H9 (cell line): Measurements from ENCODE around the gene GAS6. TPM values are rescaled to one million over a fixed set of nuclear protein-coding genes. Genes with fewer than 3 reads are reported as not detected.

Experiments used
- DNase-seq: peaks from one replicate; pipeline ENCODE4 v3.0.0-alpha.2; 2017
- H2AFZ ChIP-seq: one replicate; pipeline ENCODE4 v1.6.1; 2013; ENCODE audit warnings: mild to moderate bottlenecking, low read length, control low read depth, moderate library complexity
- H2AK5ac ChIP-seq: 2 replicates; pipeline ENCODE4 v1.6.1; 2013; ENCODE audit warnings: low read length, control low read depth, mixed read lengths; ENCODE audit not compliant: insufficient read length
- H2BK120ac ChIP-seq: one replicate; pipeline ENCODE4 v1.6.1; 2013; ENCODE audit warnings: low read depth, mild to moderate bottlenecking, low read length, control low read depth, inconsistent platforms; ENCODE audit not compliant: poor library complexity, severe bottlenecking
- H2BK12ac ChIP-seq: 2 replicates; pipeline ENCODE4 v1.6.1; 2013; ENCODE audit warnings: low read length, control low read depth, mixed read lengths, low read depth; ENCODE audit not compliant: insufficient read length
- H2BK15ac ChIP-seq: 2 replicates; pipeline ENCODE4 v1.6.1; 2013; ENCODE audit warnings: low read depth, low read length, control low read depth
- H2BK20ac ChIP-seq: one replicate; pipeline ENCODE4 v1.6.1; 2013; ENCODE audit warnings: low read depth, mild to moderate bottlenecking, low read length, control low read depth, inconsistent platforms; ENCODE audit not compliant: poor library complexity, severe bottlenecking
- H2BK5ac ChIP-seq: 2 replicates; pipeline ENCODE4 v1.6.1; 2013; ENCODE audit warnings: low read length, control low read depth, mixed read lengths; ENCODE audit not compliant: insufficient read length
- H3K14ac ChIP-seq: 2 replicates; pipeline ENCODE4 v1.6.1; 2013; ENCODE audit warnings: low read length, control low read depth; ENCODE audit not compliant: insufficient read depth
- H3K18ac ChIP-seq: 2 replicates; pipeline ENCODE4 v1.6.1; 2013; ENCODE audit warnings: low read depth, mild to moderate bottlenecking, mixed read lengths, low read length, control low read depth; ENCODE audit not compliant: insufficient read length
- H3K23ac ChIP-seq: 2 replicates; pipeline ENCODE4 v1.6.1; 2013; ENCODE audit warnings: low read length, control low read depth, mixed read lengths, low read depth; ENCODE audit not compliant: insufficient read length
- H3K23me2 ChIP-seq: 2 replicates; pipeline ENCODE4 v1.6.1; 2013; ENCODE audit warnings: low read depth, mild to moderate bottlenecking, mixed read lengths, low read length, control low read depth; ENCODE audit not compliant: insufficient read length, poor library complexity, severe bottlenecking
- H3K27ac ChIP-seq: 2 replicates; pipeline ENCODE4 v1.5.1; 2013; ENCODE audit warnings: low read length, control low read depth, mixed read lengths, low read depth; ENCODE audit not compliant: insufficient read length
- H3K27me3 ChIP-seq: 2 replicates; pipeline ENCODE4 v1.6.1; 2013; ENCODE audit warnings: low read length, control low read depth, inconsistent platforms; ENCODE audit not compliant: insufficient read depth
- H3K4ac ChIP-seq: 2 replicates; pipeline ENCODE4 v1.6.1; 2013; ENCODE audit warnings: low read depth, mild to moderate bottlenecking, control low read depth, inconsistent platforms, low read length, moderate library complexity
- H3K4me1 ChIP-seq: 2 replicates; pipeline ENCODE4 v1.6.1; 2013; ENCODE audit warnings: low read length, control low read depth, inconsistent platforms; ENCODE audit not compliant: insufficient read depth
- H3K4me2 ChIP-seq: 2 replicates; pipeline ENCODE4 v1.6.1; 2013; ENCODE audit warnings: low read length, control low read depth, mixed read lengths; ENCODE audit not compliant: insufficient read length, insufficient read depth
- H3K56ac ChIP-seq: 2 replicates; pipeline ENCODE4 v1.6.1; 2013; ENCODE audit warnings: low read depth, mild to moderate bottlenecking, mixed read lengths, low read length, control low read depth; ENCODE audit not compliant: insufficient read length
- H3K79me1 ChIP-seq: 2 replicates; pipeline ENCODE4 v1.6.1; 2013; ENCODE audit warnings: low read depth, mild to moderate bottlenecking, moderate library complexity, low read length, control low read depth, inconsistent platforms; ENCODE audit not compliant: insufficient read depth, poor library complexity, severe bottlenecking
- H3K79me2 ChIP-seq: 2 replicates; pipeline ENCODE4 v1.6.1; 2013; ENCODE audit warnings: low read length, control low read depth, inconsistent platforms; ENCODE audit not compliant: insufficient read depth
- H3K9ac ChIP-seq: 2 replicates; pipeline ENCODE4 v1.6.1; 2013; ENCODE audit warnings: low read length, control low read depth, mixed read lengths; ENCODE audit not compliant: insufficient read length; ENCODE audit errors: extremely low read depth
- H3K9me3 ChIP-seq: one replicate; pipeline ENCODE4 v1.6.1; 2013; ENCODE audit warnings: low read depth, low read length, inconsistent platforms; ENCODE audit not compliant: control insufficient read depth
- H3T11ph ChIP-seq: one replicate; pipeline ENCODE4 v1.6.1; 2013; ENCODE audit warnings: mild to moderate bottlenecking, low read length, control low read depth, inconsistent platforms
- H4K20me1 ChIP-seq: one replicate; pipeline ENCODE4 v1.6.1; 2013; ENCODE audit not compliant: control insufficient read depth, insufficient read length, insufficient read depth
- H4K5ac ChIP-seq: 2 replicates; pipeline ENCODE4 v1.6.1; 2013; ENCODE audit warnings: low read depth, mild to moderate bottlenecking, mixed read lengths, low read length, control low read depth; ENCODE audit not compliant: insufficient read length
- H4K8ac ChIP-seq: replicated peaks from 2 replicates; pipeline ENCODE4 v1.6.1; 2013; ENCODE audit warnings: low read length, control low read depth, mixed read lengths, low read depth; ENCODE audit not compliant: insufficient read length
- H4K91ac ChIP-seq: 2 replicates; pipeline ENCODE4 v1.6.1; 2013; ENCODE audit warnings: low read depth, mild to moderate bottlenecking, moderate library complexity, mixed read lengths, low read length, control low read depth; ENCODE audit not compliant: insufficient read length
- H3K27ac Mint-ChIP-seq, 3 experiments: 2 replicates in 2 of 3; 3 replicates in 1 of 3; pipeline ENCODE4 v1.8.0; 2020 to 2021; ENCODE audit warnings: mixed read lengths in 3 of 3, mild to moderate bottlenecking in 1 of 3, moderate library complexity in 1 of 3
- H3K27me3 Mint-ChIP-seq: 2 replicates; pipeline ENCODE4 v1.8.0; 2021; ENCODE audit warnings: low read depth, mild to moderate bottlenecking, moderate library complexity, mixed read lengths
- H3K36me3 Mint-ChIP-seq, 3 experiments: 2 replicates in 2 of 3; 3 replicates in 1 of 3; pipeline ENCODE4 v1.8.0; 2020 to 2021; ENCODE audit warnings: low read depth in 3 of 3, mixed read lengths in 3 of 3; ENCODE audit not compliant: insufficient read depth in 1 of 3
- H3K4me1 Mint-ChIP-seq, 2 experiments: 2 replicates each; pipeline ENCODE4 v1.8.0; 2020; ENCODE audit warnings: mixed read lengths in 2 of 2
- H3K4me3 Mint-ChIP-seq, 2 experiments: 2 replicates in 1 of 2; 3 replicates in 1 of 2; pipeline ENCODE4 v1.8.0; 2020 to 2021; ENCODE audit warnings: mild to moderate bottlenecking in 2 of 2, mixed read lengths in 2 of 2, moderate library complexity in 1 of 2
- H3K9me3 Mint-ChIP-seq, 2 experiments: 2 replicates in 1 of 2; 3 replicates in 1 of 2; pipeline ENCODE4 v1.8.0; 2020; ENCODE audit warnings: mild to moderate bottlenecking in 2 of 2, mixed read lengths in 2 of 2, moderate library complexity in 1 of 2
- CTCF ChIP-seq: fragments of 200-600 bp; sonication (generic); conservative IDR thresholded peaks from 3 replicates; pipeline ENCODE4 v1.8.0; 2021; ENCODE audit warnings: antibody characterized with exemption, mild to moderate bottlenecking
- WGBS: extraction: QIAGEN DNeasy Blood & Tissue Kit; methylation state at CpG from one replicate; pipeline ENCODE4 v1.1.7; 2013; ENCODE audit warnings: missing lambda C conversion rate, low lambda C conversion rate, mixed read lengths; ENCODE audit not compliant: insufficient read length; ENCODE audit errors: extremely low coverage; 5-methylcytosine and 5-hydroxymethylcytosine counted together
- total RNA-seq: library from RNA; stranded (reverse); gene quantifications from 2 replicates; pipeline ENCODE4 v1.2.1, GENCODE V29; 2021

GAS6 gene
- total RNA-seq, 1 experiment from 2014 or later = 20.5 TPM

GRCh38 chr13:113904411-113904810 lies 40.5 kb upstream of the GAS6 start:
- no peak overlapping the region for H3K27ac Mint-ChIP-seq
- no peak overlapping the region for H4K5ac ChIP-seq
- H2AFZ ChIP-seq = no peak overlapping the region
- H3K36me3 Mint-ChIP-seq = peaks cover 0 to 3% (median 0%) of the 10 kb centered on the region in 3 experiments; a peak in 2 of 7 replicates
- no CpG with 5 or more reads among the region's 8 CpGs for WGBS
- H2BK12ac ChIP-seq = no peak overlapping the region
- no peak overlapping the region for H2BK5ac ChIP-seq
- H3T11ph ChIP-seq = no peak overlapping the region
- peaks cover 0 to 4% of the 10 kb centered on the region in 2 experiments; a peak in 1 of 5 replicates for H3K9me3 Mint-ChIP-seq
- no peaks in the 10 kb centered on the region for H3K79me1 ChIP-seq
- no peak overlapping the region for H3K9ac ChIP-seq
- no peak overlapping the region for H3K14ac ChIP-seq
- TF ChIP-seq CTCF = peak; percentile 87
- no peak overlapping the region for H3K4me2 ChIP-seq
- H3K18ac ChIP-seq = no peak overlapping the region
- H3K27ac ChIP-seq = no peak overlapping the region
- no peak overlapping the region for H2BK120ac ChIP-seq
- no peak overlapping the region for H4K8ac ChIP-seq
- H3K23me2 ChIP-seq = no peaks in the 10 kb centered on the region
- no peak overlapping the region for H4K91ac ChIP-seq
- H2BK20ac ChIP-seq = no peak overlapping the region
- peaks cover 16 to 28% of the 10 kb centered on the region in 2 experiments for H3K4me1 Mint-ChIP-seq
- H3K4me1 ChIP-seq = no peaks in the 10 kb centered on the region; the same call in 1 of the 2 replicates
- no peak overlapping the region for H3K23ac ChIP-seq
- H3K56ac ChIP-seq = no peak overlapping the region
- H3K4ac ChIP-seq = no peak overlapping the region
- no peaks in the 10 kb centered on the region for H3K79me2 ChIP-seq
- H2BK15ac ChIP-seq = no peak overlapping the region
- H3K9me3 ChIP-seq = no peaks in the 10 kb centered on the region
- no peak overlapping the region for H2AK5ac ChIP-seq
- H3K4me3 Mint-ChIP-seq = no peak overlapping the region
- peak; percentile 65 for DNase-seq
- peaks cover 3% of the 10 kb centered on the region; the same call in 1 of the 2 replicates for H3K27me3 Mint-ChIP-seq
- H3K27me3 ChIP-seq = no peaks in the 10 kb centered on the region
- no peaks in the 10 kb centered on the region for H4K20me1 ChIP-seq
